GM18858 (cell line): ENCODE data around the gene FAM53B.

Experiments
- ATAC-seq: cut with Tn5 transposase; IDR thresholded peaks from one replicate; pipeline ENCODE4 v1.9.1; 2021; ENCODE audit not compliant: unreplicated experiment

Gene FAM53B

DNA sequence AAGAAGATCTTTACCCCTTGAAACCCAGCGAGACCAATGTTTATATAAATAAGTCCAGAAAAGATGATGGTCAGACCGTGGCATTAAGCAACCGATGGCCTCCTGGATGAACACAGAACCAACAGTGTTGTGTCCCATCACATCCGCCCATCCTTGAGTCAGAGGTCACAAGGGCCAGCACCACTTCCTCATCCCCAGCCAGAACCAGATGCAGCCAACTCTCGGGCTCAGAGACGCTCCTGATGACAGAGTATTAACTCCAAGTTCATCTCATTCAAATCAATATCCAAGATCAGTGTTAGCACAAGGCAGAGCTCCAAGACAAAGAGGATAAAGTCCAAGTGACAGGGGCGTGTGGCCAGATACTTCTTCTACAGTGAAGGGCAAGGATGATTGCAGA lies 63.5 kb downstream of the FAM53B start:
- ATAC-seq, result no peak

DNA sequence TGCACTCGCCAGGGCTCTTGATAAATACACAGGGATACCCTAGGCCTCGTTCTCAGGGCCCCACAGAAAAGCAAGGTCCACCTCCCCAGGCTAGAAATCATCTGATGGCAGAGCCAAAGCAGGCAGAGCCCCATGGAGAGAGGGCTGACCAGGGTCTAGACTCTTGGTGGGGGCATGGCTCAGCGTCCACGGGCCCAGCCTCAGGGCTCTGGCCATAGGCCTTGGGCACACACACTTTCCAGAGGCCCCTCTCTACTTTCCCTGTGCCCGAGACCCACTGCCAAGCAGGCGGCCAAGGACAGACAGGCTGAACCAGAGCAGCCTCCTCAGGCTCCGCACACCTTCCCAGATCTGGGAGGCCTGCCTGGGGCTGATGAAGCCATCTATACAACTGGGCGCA lies 64.8 kb downstream of the FAM53B start:
- ATAC-seq, result no peak

- no peak for ATAC-seq
These were observed 65.5 kb downstream of the FAM53B start for GRCh38 chr10:124678557-124679240.

GRCh38 chr10:124677749-124678556 lies 66.2 kb downstream of the FAM53B start:
- no peak for ATAC-seq

DNA sequence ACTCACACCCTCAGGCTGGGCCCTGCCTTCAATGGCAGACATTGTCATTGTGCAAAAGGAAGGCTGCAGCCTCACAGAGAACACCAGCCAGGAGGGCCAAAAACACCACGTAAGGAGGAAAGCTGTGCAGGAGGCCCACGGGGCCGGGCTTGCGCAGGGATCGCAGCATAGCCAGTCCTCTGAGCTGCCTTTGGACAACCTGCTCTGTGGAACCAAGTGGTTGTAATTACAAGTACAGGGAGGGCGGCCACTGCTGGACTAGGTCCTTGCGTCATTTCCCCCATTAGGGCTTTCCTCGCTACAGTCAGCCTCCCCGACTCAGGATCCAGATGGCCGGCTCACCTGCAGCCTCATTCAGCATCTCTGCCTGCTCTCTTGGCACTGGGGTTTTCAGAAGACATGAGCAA lies 66.9 kb downstream of the FAM53B start:
- ATAC-seq, result no peak

DNA sequence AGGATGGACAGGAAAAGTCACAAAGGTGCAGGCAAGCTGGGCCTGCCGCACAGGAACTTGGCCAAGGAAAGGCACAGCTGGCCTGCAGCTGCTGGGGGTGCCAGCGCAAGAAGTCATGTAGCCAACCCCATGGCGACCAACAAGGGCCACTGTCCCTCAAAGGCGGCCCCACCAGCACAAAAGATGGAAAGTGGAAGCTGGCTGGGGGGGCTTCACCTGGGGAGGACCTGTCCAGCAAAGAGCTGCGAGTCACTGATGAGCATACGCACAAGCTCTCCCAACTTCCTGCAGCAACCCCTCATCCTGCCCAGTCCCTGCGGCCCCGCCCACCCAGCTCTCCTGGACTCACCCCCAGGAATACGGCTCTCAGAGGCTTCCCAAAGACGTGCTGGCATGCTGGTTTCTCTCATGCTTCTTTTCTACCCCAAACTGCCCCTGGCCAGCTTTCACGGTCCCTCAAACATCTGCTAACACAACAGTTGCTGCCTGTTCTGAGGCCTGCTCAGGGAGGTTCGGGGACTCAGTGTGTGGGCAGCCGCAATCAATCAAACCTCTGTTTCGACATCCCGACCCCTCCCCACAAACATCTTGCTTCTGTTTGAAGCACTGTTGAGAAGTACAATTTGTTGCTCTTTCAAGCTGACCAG lies 67.6 kb downstream of the FAM53B start:
- ATAC-seq, result no peak

- no peak for ATAC-seq
These were observed 68.4 kb downstream of the FAM53B start for GRCh38 chr10:124675824-124676223.

DNA sequence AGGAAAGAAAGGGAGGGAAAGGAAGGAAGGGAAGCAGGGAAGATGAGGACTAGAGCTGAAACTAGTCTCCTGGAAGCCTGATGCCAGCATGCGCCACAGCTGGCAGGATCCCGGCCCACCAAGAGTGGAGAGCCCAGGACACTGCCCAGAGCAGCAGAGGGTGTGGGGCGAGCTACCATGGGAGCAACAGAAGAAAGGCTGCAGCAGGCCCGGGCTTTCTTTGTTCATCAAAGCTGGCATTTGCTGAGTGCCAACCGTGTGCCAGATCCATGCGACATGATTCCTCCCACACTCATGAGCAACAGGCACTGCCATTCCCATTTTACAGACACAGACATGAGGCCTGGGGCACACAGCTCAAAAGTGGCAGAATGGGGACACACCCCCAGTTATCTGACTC lies 68.9 kb downstream of the FAM53B start:
- ATAC-seq, result no peak

DNA sequence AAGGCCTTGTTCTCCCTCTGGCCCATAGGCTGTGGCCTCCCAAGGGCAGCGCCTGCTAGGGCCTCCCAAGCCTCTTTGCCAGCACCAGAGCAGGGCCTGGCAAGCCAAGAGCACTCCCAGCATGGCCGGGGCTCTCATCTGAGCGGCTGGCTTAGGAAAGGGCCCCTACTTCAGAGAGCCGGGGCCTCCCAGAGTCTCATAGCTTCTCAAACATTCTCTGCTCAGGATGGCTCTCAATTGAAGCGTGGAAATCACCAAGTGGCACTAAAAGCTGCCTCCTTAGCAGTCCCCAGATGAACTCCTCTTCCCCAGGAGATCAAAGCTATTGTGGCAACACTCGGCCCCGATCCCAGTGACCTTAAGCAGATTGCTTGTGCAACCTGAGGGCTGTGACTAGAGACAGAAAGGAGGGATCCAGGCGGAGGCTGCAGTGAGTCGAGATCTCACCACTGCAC lies 69.4 kb downstream of the FAM53B start:
- no peak for ATAC-seq

GRCh38 chr10:124672181-124672638 lies 72.0 kb downstream of the FAM53B start:
- no peak for ATAC-seq

DNA sequence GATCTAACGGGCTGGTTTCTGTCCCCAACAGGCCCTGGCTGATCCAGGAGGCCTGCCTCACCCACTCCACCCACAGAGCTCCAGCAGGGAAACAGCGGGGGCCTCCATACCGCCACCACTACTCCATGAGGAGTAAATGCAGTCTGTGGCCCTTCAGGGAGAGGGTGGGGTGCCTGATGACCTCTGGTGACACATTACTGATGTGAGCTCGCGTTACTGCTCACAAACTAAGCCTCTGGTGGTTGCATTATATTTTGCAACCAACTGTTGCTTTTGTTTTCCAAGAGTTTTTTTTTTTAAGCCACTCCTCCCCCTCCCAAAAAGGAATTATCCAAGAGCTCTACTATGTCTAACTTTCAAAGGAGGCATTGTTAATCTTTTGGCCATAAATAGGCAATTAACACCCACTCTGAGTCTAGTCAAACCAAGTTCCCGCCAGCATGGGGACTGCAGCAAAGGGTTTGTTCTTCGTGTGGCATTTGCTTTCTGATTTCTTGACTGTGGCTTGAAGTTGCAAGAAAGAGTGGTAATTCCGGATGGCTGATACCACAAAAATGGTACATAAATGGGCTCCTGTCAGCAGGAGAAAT lies 72.6 kb downstream of the FAM53B start:
- ATAC-seq, result no peak

DNA sequence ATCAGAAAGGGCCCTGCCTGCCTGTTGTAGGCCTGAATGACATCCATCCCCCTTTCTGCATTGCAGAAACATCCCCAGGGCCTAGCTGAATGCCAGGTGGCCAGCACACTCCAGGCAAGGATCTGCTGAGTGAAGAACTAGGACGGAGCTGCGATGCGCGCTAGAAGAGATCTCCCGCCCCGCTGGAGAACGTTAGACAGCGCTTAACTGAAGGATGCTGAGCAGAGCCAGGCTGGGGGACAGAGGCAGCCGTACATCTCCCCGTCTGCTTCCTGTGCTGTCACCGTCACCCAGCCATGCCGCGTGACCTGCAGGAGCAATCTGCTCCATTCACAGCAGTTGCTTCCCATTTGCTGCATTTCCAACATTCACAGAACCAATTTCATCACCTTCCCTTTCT lies 73.3 kb downstream of the FAM53B start:
- no peak for ATAC-seq

GRCh38 chr10:124669824-124670654 lies 74.1 kb downstream of the FAM53B start:
- ATAC-seq, result no peak

- ATAC-seq, result no peak
These were observed 74.9 kb downstream of the FAM53B start for GRCh38 chr10:124669141-124669823.

GRCh38 chr10:124668517-124669051 lies 75.6 kb downstream of the FAM53B start:
- ATAC-seq, result no peak

DNA sequence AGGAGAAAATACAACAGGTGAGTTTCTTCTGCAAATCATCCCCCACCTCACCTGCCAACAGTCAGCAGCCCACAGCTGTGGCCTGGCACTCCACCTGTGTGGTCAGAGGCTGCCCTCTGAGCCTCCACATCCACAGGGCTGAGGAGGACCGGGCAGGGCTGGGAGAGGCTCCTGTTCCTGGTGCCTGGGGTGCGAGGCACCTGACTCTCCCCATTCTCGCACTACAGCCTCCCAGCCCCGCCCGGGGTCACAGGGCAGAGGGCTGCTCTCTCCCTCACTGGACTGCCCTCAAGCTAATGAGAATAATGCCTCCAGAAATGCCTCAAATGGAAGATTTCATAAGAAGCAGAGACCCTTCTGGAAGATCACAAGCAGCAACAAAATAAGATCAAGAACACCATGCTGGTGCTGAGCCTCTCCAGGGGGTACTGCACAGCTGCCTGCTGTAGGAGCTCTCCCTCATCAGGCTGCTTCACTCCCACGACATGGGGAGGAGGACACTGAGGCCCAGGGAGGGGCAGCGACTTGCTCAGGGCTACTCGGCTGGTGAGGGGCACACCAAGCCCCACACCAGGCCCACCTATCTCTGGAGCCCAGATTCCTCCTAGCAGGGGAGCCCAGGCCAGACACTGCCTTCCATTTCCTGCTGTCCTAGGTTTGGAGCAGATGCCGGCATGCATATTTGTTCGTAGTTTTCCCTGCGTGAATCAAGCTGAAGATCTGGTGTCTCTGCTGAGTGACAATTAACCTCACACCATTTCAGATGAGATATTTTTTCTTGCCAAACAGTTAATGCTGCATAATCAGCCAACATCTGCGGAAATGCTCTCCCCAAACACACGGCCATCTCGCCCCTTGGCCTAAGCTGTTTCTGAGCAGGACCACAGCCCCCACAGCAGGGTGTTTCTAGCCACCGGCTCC lies 76.5 kb downstream of the FAM53B start:
- ATAC-seq, result no peak

DNA sequence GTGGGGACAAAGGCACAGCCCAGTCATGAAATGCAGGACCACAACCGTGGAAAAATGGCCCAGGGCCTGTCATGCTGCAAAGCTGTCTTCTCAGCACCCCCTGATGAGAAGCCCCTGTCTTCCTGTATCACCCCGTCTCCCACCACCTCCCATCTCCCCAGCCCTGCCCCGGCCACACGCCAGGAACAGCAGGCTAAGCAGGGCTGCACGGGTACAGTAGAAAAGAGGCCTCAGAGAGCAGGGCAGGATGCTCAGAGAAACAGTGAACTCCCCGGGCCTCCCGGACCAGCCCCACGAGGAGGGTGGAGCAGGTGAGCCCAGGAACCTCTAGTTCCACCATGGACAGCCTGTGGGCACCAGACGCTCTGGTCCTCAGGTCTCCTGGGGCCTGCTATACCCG lies 77.7 kb downstream of the FAM53B start:
- no peak for ATAC-seq

DNA sequence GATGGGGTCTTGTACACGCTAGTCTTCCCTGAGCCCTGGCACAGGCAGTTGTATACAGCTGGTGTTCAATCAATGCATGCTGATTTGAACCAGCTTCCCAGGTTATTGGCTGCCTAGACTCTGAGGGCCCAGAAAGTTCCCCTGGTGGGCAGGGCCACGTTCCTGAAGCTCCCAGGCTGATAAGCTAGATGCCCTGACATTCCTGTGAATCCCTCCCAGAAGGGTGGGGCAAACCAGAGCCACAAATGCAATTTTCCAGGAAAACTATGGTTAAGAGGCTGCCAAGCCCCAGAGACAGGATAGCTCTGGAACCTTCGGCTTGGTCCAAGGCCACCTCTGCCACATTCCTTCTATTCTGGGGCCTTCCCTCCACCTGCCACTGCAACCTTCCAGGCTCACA lies 78.2 kb downstream of the FAM53B start:
- no peak for ATAC-seq

- ATAC-seq, result no peak
These were observed 78.6 kb downstream of the FAM53B start for GRCh38 chr10:124665558-124665957.
